ENCODE measurements around the gene RPL7A. TPM values are rescaled to one million over a fixed set of nuclear protein-coding genes. Genes with fewer than 3 reads are reported as not detected.

Gene RPL7A
- polyA plus RNA-seq, 1 experiment = 3,329 TPM

- Histone ChIP-seq H3K27me3 (ENCODE audit: control insufficient read depth, insufficient read depth, low read length) (peaks cover 13% of the 10 kb centered on the region), H3K36me3 (ENCODE audit: control insufficient read depth, insufficient read depth, low read length) (peaks cover 3% of the 10 kb centered on the region; the same call in 1 of the 2 replicates), H3K4me3 (ENCODE audit: low read depth, low read length) (no peak overlapping the region)
- DNase-seq (ENCODE audit: low read depth) = no peak
- ChIA-PET CTCF (interaction anchor here (1.4 kb wide), 2 partner anchors 11 to 98 kb away, joined by 4 to 5 read pairs; no protein-coding TSS in a partner anchor), POLR2A (no interaction called here)
- no peak for TF ChIP-seq CTCF (IDR thresholded peaks at IDR 0.05; ENCODE audit: insufficient read depth, low read depth, low read length)
Measured at GRCh38 chr9:133397370-133397769, 49.4 kb downstream of the RPL7A start.

GRCh38 chr9:133397895-133398294 lies 49.9 kb downstream of the RPL7A start:
- CTCF ChIA-PET = interaction anchor here (1.4 kb wide), 1 partner anchor 12 kb away, joined by 4 read pairs; no protein-coding TSS in a partner anchor
- TF ChIP-seq CTCF (IDR thresholded peaks at IDR 0.05; ENCODE audit: insufficient read depth, low read depth, low read length) = no peak
- POLR2A ChIA-PET = no interaction called here

DNA sequence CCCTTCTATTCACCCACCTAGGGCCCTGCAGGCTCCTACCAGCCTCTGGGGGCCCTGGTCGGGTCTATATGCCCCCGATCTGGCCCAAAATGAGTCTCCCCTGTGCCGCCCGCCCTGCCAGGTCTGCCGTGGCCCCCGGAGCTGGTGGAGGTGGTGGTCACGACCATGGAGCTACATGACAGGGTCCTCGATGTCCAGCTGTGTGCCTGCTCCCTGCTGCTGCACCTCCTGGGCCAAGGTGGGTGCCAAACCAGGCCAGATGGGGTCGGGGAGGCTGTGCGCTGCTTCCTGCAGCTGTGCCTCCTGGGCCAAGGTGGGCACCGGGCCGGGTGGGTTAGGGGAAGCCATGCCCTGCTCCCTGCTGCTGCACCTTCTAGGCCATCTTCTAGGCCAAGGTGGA lies 52.3 kb downstream of the RPL7A start:
- CTCF ChIA-PET = interaction anchor here (0.9 kb wide), 1 partner anchor 86 kb away, joined by 3 read pairs; no protein-coding TSS in a partner anchor
- DNase-seq (ENCODE audit: low read depth) = no peak
- POLR2A ChIA-PET = no interaction called here

More at GRCh38 chr9:133397895-133398294, 49.9 kb downstream of the RPL7A start:
- peaks cover 13% of the 10 kb centered on the region for H3K27me3 ChIP-seq (ENCODE audit: control insufficient read depth, insufficient read depth, low read length)
- no peak overlapping the region for H3K4me3 ChIP-seq (ENCODE audit: low read depth, low read length)
- H3K36me3 ChIP-seq (ENCODE audit: control insufficient read depth, insufficient read depth, low read length) = peaks cover 5% of the 10 kb centered on the region; the same call in 1 of the 2 replicates
- no peak for DNase-seq (ENCODE audit: low read depth)

More for the DNA sequence above, 52.3 kb downstream of the RPL7A start:
- H3K4me3 ChIP-seq (ENCODE audit: low read depth, low read length) = no peak overlapping the region
- TF ChIP-seq CTCF (IDR thresholded peaks at IDR 0.05; ENCODE audit: insufficient read depth, low read depth, low read length) = no peak
- H3K27me3 ChIP-seq (ENCODE audit: control insufficient read depth, insufficient read depth, low read length) = peaks cover 8% of the 10 kb centered on the region
- peaks cover 8% of the 10 kb centered on the region for H3K36me3 ChIP-seq (ENCODE audit: control insufficient read depth, insufficient read depth, low read length)

Small RNAs within 50 kb of the gene (small RNA-seq; reads per million reads assigned to genes)
- gene RF00019 (ENCODE audit: insufficient read length, low read depth, low replicate concordance) = not detected
- not detected for gene SNORD24 (ENCODE audit: insufficient read length, low read depth, low replicate concordance)
- gene SNORD36A (ENCODE audit: insufficient read length, low read depth, low replicate concordance) = not detected
- not detected for gene SNORD36B (ENCODE audit: insufficient read length, low read depth, low replicate concordance)
- gene SNORD36C (ENCODE audit: insufficient read length, low read depth, low replicate concordance) = not detected

Other genes starting within 250 kb of the RPL7A start
- gene RALGDS, start 227.0 kb upstream of the RPL7A start, polyA plus RNA-seq (2011; rRNA removed) = 18.0 and 25.1 TPM in 2 replicates
- 5.0 and 10.3 TPM in 2 replicates for gene GBGT1, start 184.3 kb upstream of the RPL7A start, polyA plus RNA-seq (2011; rRNA removed)
- not detected in 2 replicates for gene OBP2B, start 139.0 kb upstream of the RPL7A start, polyA plus RNA-seq (2011; rRNA removed)
- gene ABO, start 73.0 kb upstream of the RPL7A start, polyA plus RNA-seq (2011; rRNA removed) = not detected in 2 replicates
- gene SURF6, start 12.0 kb upstream of the RPL7A start, polyA plus RNA-seq (2011; rRNA removed) = 8.4 and 9.4 TPM in 2 replicates
- 18.4 and 28.3 TPM in 2 replicates for gene MED22, start 87 bp upstream of the RPL7A start, polyA plus RNA-seq (2011; rRNA removed)
- 36.0 and 46.1 TPM in 2 replicates for gene SURF1, start 8.3 kb downstream of the RPL7A start, polyA plus RNA-seq (2011; rRNA removed)
- gene SURF2, start 8.3 kb downstream of the RPL7A start, polyA plus RNA-seq (2011; rRNA removed) = 9.0 and 10.0 TPM in 2 replicates
- 259 and 401 TPM in 2 replicates for gene SURF4, start 27.8 kb downstream of the RPL7A start, polyA plus RNA-seq (2011; rRNA removed)
- gene STKLD1, start 28.1 kb downstream of the RPL7A start, polyA plus RNA-seq (2011; rRNA removed) = 0.70 and 1.2 TPM in 2 replicates
- 22.7 and 24.0 TPM in 2 replicates for gene REXO4, start 69.8 kb downstream of the RPL7A start, polyA plus RNA-seq (2011; rRNA removed)
- gene ADAMTS13, start 74.1 kb downstream of the RPL7A start, polyA plus RNA-seq (2011; rRNA removed) = 1.3 and 2.4 TPM in 2 replicates
- gene CACFD1, start 111.8 kb downstream of the RPL7A start, polyA plus RNA-seq (2011; rRNA removed) = 15.8 and 19.1 TPM in 2 replicates
- gene SLC2A6, start 130.9 kb downstream of the RPL7A start, polyA plus RNA-seq (2011; rRNA removed) = 5.1 and 9.0 TPM in 2 replicates
- gene MYMK, start 176.7 kb downstream of the RPL7A start, polyA plus RNA-seq (2011; rRNA removed) = not detected in 2 replicates
- not detected in 2 replicates for gene ADAMTSL2, start 186.5 kb downstream of the RPL7A start, polyA plus RNA-seq (2011; rRNA removed)

All from BJ (cell line).